Neural progenitor cell (in vitro differentiated cells): ENCODE results near the gene RNF5. TPM values are rescaled to one million over a fixed set of nuclear protein-coding genes. Genes with fewer than 3 reads are reported as not detected.

Experiments used
- DNase-seq: peaks from one replicate; pipeline ENCODE4 v3.0.0-alpha.2; 2016; ENCODE audit warnings: low spot score
- H2AFZ ChIP-seq: fragments of 200-600 bp; sonication (generic); replicated peaks from 2 replicates; pipeline ENCODE4 v1.6.1; 2016; ENCODE audit warnings: antibody characterized with exemption
- H3F3A ChIP-seq: fragments of 200-600 bp; sonication (generic); 2 replicates; pipeline ENCODE4 v1.6.1; 2016; ENCODE audit warnings: antibody characterized with exemption, low read depth
- H3K27ac ChIP-seq: fragments of 200-600 bp; sonication (generic); 2 replicates; pipeline ENCODE4 v1.5.1; 2016; ENCODE audit warnings: mild to moderate bottlenecking
- H3K27me3 ChIP-seq: fragments of 200-600 bp; sonication (generic); 2 replicates; pipeline ENCODE4 v1.6.1; 2016; ENCODE audit warnings: mild to moderate bottlenecking, moderate library complexity
- H3K36me3 ChIP-seq: fragments of 200-600 bp; sonication (generic); 2 replicates; pipeline ENCODE4 v1.5.1; 2016
- H3K4me1 ChIP-seq: fragments of 200-600 bp; sonication (generic); 2 replicates; pipeline ENCODE4 v1.6.1; 2016; ENCODE audit warnings: mixed run types
- H3K4me2 ChIP-seq: fragments of 200-600 bp; sonication (generic); 2 replicates; pipeline ENCODE4 v1.6.1; 2016
- H3K4me3 ChIP-seq: fragments of 200-600 bp; sonication (generic); 2 replicates; pipeline ENCODE4 v1.5.1; 2016
- H3K79me2 ChIP-seq: fragments of 200-600 bp; sonication (generic); 2 replicates; pipeline ENCODE4 v1.6.1; 2016; ENCODE audit warnings: low read depth
- H3K9ac ChIP-seq: fragments of 200-600 bp; sonication (generic); 2 replicates; pipeline ENCODE4 v1.6.1; 2016
- H3K9me3 ChIP-seq: fragments of 200-600 bp; sonication (generic); 2 replicates; pipeline ENCODE4 v1.5.1; 2016; ENCODE audit warnings: low read depth
- H4K20me1 ChIP-seq: fragments of 200-600 bp; sonication (generic); 2 replicates; pipeline ENCODE4 v1.6.1; 2016; ENCODE audit warnings: low read depth
- H3K27ac Mint-ChIP-seq: 3 replicates; pipeline ENCODE4 v1.8.0; 2021; ENCODE audit warnings: mixed read lengths
- H3K27me3 Mint-ChIP-seq: 2 replicates; pipeline ENCODE4 v1.8.0; 2022; ENCODE audit warnings: low read depth, mild to moderate bottlenecking, inconsistent platforms, moderate library complexity, mixed read lengths; ENCODE audit not compliant: insufficient read depth
- H3K36me3 Mint-ChIP-seq: 3 replicates; pipeline ENCODE4 v1.8.0; 2021; ENCODE audit warnings: mixed read lengths
- H3K4me1 Mint-ChIP-seq: 3 replicates; pipeline ENCODE4 v1.8.0; 2021; ENCODE audit warnings: mixed read lengths
- H3K4me3 Mint-ChIP-seq: 3 replicates; pipeline ENCODE4 v1.8.0; 2021; ENCODE audit warnings: mild to moderate bottlenecking, moderate library complexity, mixed read lengths
- H3K9me3 Mint-ChIP-seq: 3 replicates; pipeline ENCODE4 v1.8.0; 2020; ENCODE audit warnings: mixed read lengths
- CTCF ChIP-seq: fragments of 200-600 bp; sonication (generic); IDR thresholded peaks from 2 replicates; pipeline ENCODE4 v1.5.1; 2017; ENCODE audit warnings: antibody characterized with exemption, mild to moderate bottlenecking
- EZH2 ChIP-seq: fragments of 200-600 bp; sonication (generic); IDR thresholded peaks from 2 replicates; pipeline ENCODE4 v1.6.1; 2017; ENCODE audit warnings: antibody characterized with exemption, mild to moderate bottlenecking, moderate library complexity
- EZH2phosphoT487 ChIP-seq: fragments of 200-600 bp; sonication (generic); IDR thresholded peaks from 2 replicates; pipeline ENCODE4 v1.6.1; 2017; ENCODE audit warnings: antibody characterized with exemption
- total RNA-seq: library from RNA; depleted of rRNA; stranded (reverse); fragments of >200 nt; gene quantifications from 2 replicates; pipeline ENCODE4 v1.2.3, GENCODE V29; 2015; ENCODE audit warnings: low replicate concordance

RNF5 gene
- total RNA-seq, 1 donor from 2014 or later = 129 TPM

GRCh38 chr6:32146287-32146686 is 31.9 kb upstream of the RNF5 start:
- no peaks in the 10 kb centered on the region for H3K36me3 ChIP-seq
- peaks cover 42% of the 10 kb centered on the region for H3K27me3 ChIP-seq
- TF ChIP-seq EZH2 (no peak), CTCF (no peak), EZH2phosphoT487 (no peak)
- no peaks in the 10 kb centered on the region for H4K20me1 ChIP-seq
- no peak overlapping the region for H3K4me2 ChIP-seq
- peaks cover 28% of the 10 kb centered on the region for H3K4me1 Mint-ChIP-seq
- no peak overlapping the region for H3K4me3 ChIP-seq
- no peak overlapping the region for H3K9ac ChIP-seq
- H3K4me1 ChIP-seq = peaks cover under 1% of the 10 kb centered on the region
- H3K27ac Mint-ChIP-seq = peak overlapping the region; percentile 23
- no peak for DNase-seq
- H3F3A ChIP-seq = peaks cover 7% of the 10 kb centered on the region
- no peak overlapping the region for H3K4me3 Mint-ChIP-seq
- H3K79me2 ChIP-seq = no peaks in the 10 kb centered on the region
- H3K9me3 Mint-ChIP-seq = no peaks in the 10 kb centered on the region
- H3K36me3 Mint-ChIP-seq = peaks cover 19% of the 10 kb centered on the region
- H2AFZ ChIP-seq = no peak overlapping the region
- no peaks in the 10 kb centered on the region for H3K9me3 ChIP-seq
- no peak overlapping the region for H3K27ac ChIP-seq
- H3K27me3 Mint-ChIP-seq = peaks cover 7% of the 10 kb centered on the region

GRCh38 chr6:32146687-32147086 is 31.5 kb upstream of the RNF5 start:
- H3K4me1 ChIP-seq = peaks cover 4% of the 10 kb centered on the region
- no peak overlapping the region for H3K9ac ChIP-seq
- H3K36me3 ChIP-seq = no peaks in the 10 kb centered on the region
- H3K27me3 ChIP-seq = peaks cover 46% of the 10 kb centered on the region
- no peak overlapping the region for H2AFZ ChIP-seq
- peaks cover 6% of the 10 kb centered on the region for H3K27me3 Mint-ChIP-seq
- H3K4me3 Mint-ChIP-seq = no peak overlapping the region
- H3K4me2 ChIP-seq = no peak overlapping the region
- DNase-seq = no peak
- H4K20me1 ChIP-seq = no peaks in the 10 kb centered on the region
- H3K4me3 ChIP-seq = no peak overlapping the region
- H3K9me3 ChIP-seq = no peaks in the 10 kb centered on the region
- peak overlapping the region; percentile 23 for H3K27ac Mint-ChIP-seq
- H3K27ac ChIP-seq = no peak overlapping the region
- H3K9me3 Mint-ChIP-seq = no peaks in the 10 kb centered on the region
- peaks cover 30% of the 10 kb centered on the region for H3K4me1 Mint-ChIP-seq
- peaks cover 19% of the 10 kb centered on the region for H3K36me3 Mint-ChIP-seq
- peaks cover 11% of the 10 kb centered on the region for H3F3A ChIP-seq
- H3K79me2 ChIP-seq = no peaks in the 10 kb centered on the region
- TF ChIP-seq CTCF = no peak
- no peak for TF ChIP-seq EZH2phosphoT487
- TF ChIP-seq EZH2 = no peak

- no peak overlapping the region for H3K4me3 Mint-ChIP-seq
- peaks cover 55% of the 10 kb centered on the region for H3K27me3 ChIP-seq
- TF ChIP-seq EZH2phosphoT487 = no peak
- no peak for TF ChIP-seq CTCF
- TF ChIP-seq EZH2 = no peak
These were observed 30.6 kb upstream of the RNF5 start for GRCh38 chr6:32147401-32148132.

More at GRCh38 chr6:32147401-32148132, 30.6 kb upstream of the RNF5 start:
- Histone ChIP-seq H4K20me1 (no peaks in the 10 kb centered on the region), H3K36me3 (no peaks in the 10 kb centered on the region), H3K9me3 (no peaks in the 10 kb centered on the region), H3K4me1 (peaks cover 11% of the 10 kb centered on the region), H3K4me2 (peak overlapping the region; percentile 41), H3K9ac (no peak overlapping the region), H3K79me2 (no peaks in the 10 kb centered on the region), H3F3A (peaks cover 18% of the 10 kb centered on the region), H2AFZ (no peak overlapping the region), H3K27ac (no peak overlapping the region), H3K4me3 (no peak overlapping the region)
- Mint-ChIP-seq H3K27ac (peak overlapping the region; percentile 40), H3K27me3 (peaks cover 5% of the 10 kb centered on the region), H3K4me1 (peaks cover 34% of the 10 kb centered on the region), H3K36me3 (peaks cover 19% of the 10 kb centered on the region), H3K9me3 (no peaks in the 10 kb centered on the region)
- DNase-seq = no peak
